Measurements from ENCODE around the gene ENKUR. TPM values are rescaled to one million over a fixed set of nuclear protein-coding genes. Genes with fewer than 3 reads are reported as not detected.
A peak's percentile ranks its signal among the peaks of the same experiment; 100 is the strongest.

ENKUR gene
- total RNA-seq, 4 donors from 2014 or later: 0.31 TPM; not detected in 3

- Histone ChIP-seq H3K27me3 (no peaks in the 10 kb centered on the region), H3K27ac (no peak overlapping the region), H3K9me3 (no peaks in the 10 kb centered on the region), H3K4me3 (no peak overlapping the region), H3K36me3 (no peaks in the 10 kb centered on the region), H3K4me1 (no peaks in the 10 kb centered on the region)
- no peak for DNase-seq
- intact Hi-C loops (cut with DNase I): no loop called here
- TF ChIP-seq POLR2A (IDR thresholded peaks at IDR 0.05): no peak
- TF ChIP-seq, protein P1, sequence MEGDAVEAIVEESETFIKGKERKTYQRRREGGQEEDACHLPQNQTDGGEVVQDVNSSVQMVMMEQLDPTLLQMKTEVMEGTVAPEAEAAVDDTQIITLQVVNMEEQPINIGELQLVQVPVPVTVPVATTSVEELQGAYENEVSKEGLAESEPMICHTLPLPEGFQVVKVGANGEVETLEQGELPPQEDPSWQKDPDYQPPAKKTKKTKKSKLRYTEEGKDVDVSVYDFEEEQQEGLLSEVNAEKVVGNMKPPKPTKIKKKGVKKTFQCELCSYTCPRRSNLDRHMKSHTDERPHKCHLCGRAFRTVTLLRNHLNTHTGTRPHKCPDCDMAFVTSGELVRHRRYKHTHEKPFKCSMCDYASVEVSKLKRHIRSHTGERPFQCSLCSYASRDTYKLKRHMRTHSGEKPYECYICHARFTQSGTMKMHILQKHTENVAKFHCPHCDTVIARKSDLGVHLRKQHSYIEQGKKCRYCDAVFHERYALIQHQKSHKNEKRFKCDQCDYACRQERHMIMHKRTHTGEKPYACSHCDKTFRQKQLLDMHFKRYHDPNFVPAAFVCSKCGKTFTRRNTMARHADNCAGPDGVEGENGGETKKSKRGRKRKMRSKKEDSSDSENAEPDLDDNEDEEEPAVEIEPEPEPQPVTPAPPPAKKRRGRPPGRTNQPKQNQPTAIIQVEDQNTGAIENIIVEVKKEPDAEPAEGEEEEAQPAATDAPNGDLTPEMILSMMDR (IDR thresholded peaks at IDR 0.05): no peak
- WGBS, 2 donors: 68 to 95% methylated on average over 5 of the region's 5 CpGs
Measured at GRCh38 chr10:24981161-24981710, 34.7 kb downstream of the ENKUR start.

GRCh38 chr10:24979685-24980084 is 36.3 kb downstream of the ENKUR start:
- TF ChIP-seq, protein P1 (IDR thresholded peaks at IDR 0.05): no peak
- TF ChIP-seq POLR2A (IDR thresholded peaks at IDR 0.05): no peak

GRCh38 chr10:24974976-24975375 is 41.0 kb downstream of the ENKUR start:
- Histone ChIP-seq H3K4me3 (no peak overlapping the region), H3K4me1 (no peaks in the 10 kb centered on the region), H3K9me3 (no peaks in the 10 kb centered on the region), H3K27me3 (no peaks in the 10 kb centered on the region), H3K36me3 (no peaks in the 10 kb centered on the region), H3K27ac (peak overlapping the region in 2 of 4 donors; percentile 32 to 42)
- TF ChIP-seq, protein P1 (IDR thresholded peaks at IDR 0.05): no peak
- intact Hi-C loops (cut with DNase I): no loop called here
- DNase-seq: no peak
- WGBS, 2 donors: 26 to 42% methylated on average over 2 of the region's 2 CpGs

More at GRCh38 chr10:24979685-24980084, 36.3 kb downstream of the ENKUR start:
- intact Hi-C loops (cut with DNase I): no loop called here
- no peak overlapping the region for H3K4me3 ChIP-seq
- WGBS, 2 donors: 91% methylated on average over 4 of the region's 4 CpGs
- H3K9me3 ChIP-seq: no peaks in the 10 kb centered on the region
- no peaks in the 10 kb centered on the region for H3K36me3 ChIP-seq
- DNase-seq: no peak
- H3K27ac ChIP-seq: no peak overlapping the region
- no peaks in the 10 kb centered on the region for H3K27me3 ChIP-seq
- H3K4me1 ChIP-seq: no peaks in the 10 kb centered on the region

- no peak overlapping the region for H3K4me3 ChIP-seq
- no peak overlapping the region for H3K27ac ChIP-seq
- intact Hi-C loops (cut with DNase I): no loop called here
- H3K36me3 ChIP-seq: no peaks in the 10 kb centered on the region
- H3K9me3 ChIP-seq: no peaks in the 10 kb centered on the region
- no peaks in the 10 kb centered on the region for H3K27me3 ChIP-seq
- no peaks in the 10 kb centered on the region for H3K4me1 ChIP-seq
- TF ChIP-seq, protein P1 (IDR thresholded peaks at IDR 0.05): no peak
- TF ChIP-seq POLR2A (IDR thresholded peaks at IDR 0.05): no peak
- 80 to 89% methylated on average over 5 of the region's 5 CpGs for WGBS, 2 donors
- DNase-seq: no peak
Measured at GRCh38 chr10:24973163-24973562, 42.8 kb downstream of the ENKUR start.

DNA sequence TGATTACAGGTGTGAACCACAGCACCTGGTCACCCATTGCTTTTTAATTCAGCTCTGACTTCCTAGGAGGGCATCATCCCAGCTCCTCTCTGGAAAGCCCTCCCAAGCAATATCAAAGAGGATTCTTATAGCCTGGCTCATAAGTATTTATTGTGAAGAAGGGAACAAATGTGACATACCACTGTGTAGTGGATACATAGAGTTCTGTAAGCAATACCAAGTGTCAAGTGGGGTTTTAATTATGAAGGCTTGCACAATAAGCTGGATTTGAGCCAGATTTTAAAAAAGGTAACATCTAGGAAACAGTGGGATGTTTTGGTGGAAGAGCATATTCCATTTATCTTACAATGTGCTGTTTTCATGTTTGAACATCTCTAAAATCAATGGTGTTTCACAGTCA is 44.6 kb downstream of the ENKUR start:
- TF ChIP-seq, protein P1 (IDR thresholded peaks at IDR 0.05): no peak
- TF ChIP-seq POLR2A (IDR thresholded peaks at IDR 0.05): no peak
- no peak for DNase-seq
- no peaks in the 10 kb centered on the region for H3K4me1 ChIP-seq

More for the DNA sequence above, 44.6 kb downstream of the ENKUR start:
- Histone ChIP-seq H3K27me3 (no peaks in the 10 kb centered on the region), H3K4me3 (no peak overlapping the region), H3K9me3 (no peaks in the 10 kb centered on the region), H3K27ac (no peak overlapping the region), H3K36me3 (no peaks in the 10 kb centered on the region)
- intact Hi-C loops (cut with DNase I): no loop called here
